Smooth muscle cell (in vitro differentiated cells): ENCODE data around the gene EPSTI1. TPM values are rescaled to one million over a fixed set of nuclear protein-coding genes. Genes with fewer than 3 reads are reported as not detected.
A peak's percentile ranks its signal among the peaks of the same experiment; 100 is the strongest.
"Not testable (repeated sequence)": the region's sequence is repeated elsewhere in the genome, so short reads cannot be mapped to it uniquely, and the experiment has no call there.

Experiments
- DNase-seq: peaks from one replicate; lab custom pipeline; 2025; ENCODE audit not compliant: unreplicated experiment; lab: John Stamatoyannopoulos, UW
- H2AFZ ChIP-seq: fragments of 200-600 bp; sonication (generic); 2 replicates; pipeline ENCODE4 v1.6.0; 2016; ENCODE audit warnings: antibody characterized with exemption, low read depth, mild to moderate bottlenecking
- H3F3A ChIP-seq: fragments of 200-600 bp; sonication (generic); 2 replicates; pipeline ENCODE4 v1.6.0; 2017; ENCODE audit warnings: antibody characterized with exemption, low read depth
- H3K27ac ChIP-seq: fragments of 200-600 bp; sonication (generic); 2 replicates; pipeline ENCODE4 v1.5.1; 2016; ENCODE audit warnings: low read depth, mild to moderate bottlenecking
- H3K27me3 ChIP-seq: fragments of 200-600 bp; sonication (generic); 2 replicates; pipeline ENCODE4 v1.6.1; 2016; ENCODE audit warnings: low read depth, mild to moderate bottlenecking
- H3K36me3 ChIP-seq: fragments of 200-600 bp; sonication (generic); 2 replicates; pipeline ENCODE4 v1.5.1; 2016; ENCODE audit warnings: low read depth
- H3K4me1 ChIP-seq: fragments of 200-600 bp; sonication (generic); 2 replicates; pipeline ENCODE4 v1.5.1; 2016; ENCODE audit warnings: low read depth
- H3K4me2 ChIP-seq: fragments of 200-600 bp; sonication (generic); 2 replicates; pipeline ENCODE4 v1.6.0; 2016; ENCODE audit warnings: mild to moderate bottlenecking
- H3K4me3 ChIP-seq: fragments of 200-600 bp; sonication (generic); 2 replicates; pipeline ENCODE4 v1.5.1; 2016; ENCODE audit warnings: mild to moderate bottlenecking
- H3K79me2 ChIP-seq: fragments of 200-600 bp; sonication (generic); 2 replicates; pipeline ENCODE4 v1.6.0; 2016; ENCODE audit warnings: low read depth, mild to moderate bottlenecking
- H3K9ac ChIP-seq: fragments of 200-600 bp; sonication (generic); 2 replicates; pipeline ENCODE4 v1.6.0; 2016; ENCODE audit warnings: low read depth
- H3K9me3 ChIP-seq: fragments of 200-600 bp; sonication (generic); replicated peaks from 2 replicates; pipeline ENCODE4 v1.5.1; 2016; ENCODE audit warnings: low read depth
- H4K20me1 ChIP-seq: fragments of 200-600 bp; sonication (generic); 2 replicates; pipeline ENCODE4 v1.6.0; 2016; ENCODE audit warnings: low read depth
- CTCF ChIP-seq: fragments of 200-600 bp; sonication (generic); IDR thresholded peaks from 2 replicates; pipeline ENCODE4 v1.5.1; 2017; ENCODE audit warnings: borderline replicate concordance, mild to moderate bottlenecking, antibody characterized with exemption; ENCODE audit not compliant: insufficient read depth, poor library complexity, severe bottlenecking
- WGBS: methylation state at CpG from one replicate; pipeline ENCODE4 v1.1.7; 2016; ENCODE audit warnings: low lambda C conversion rate; 5-methylcytosine and 5-hydroxymethylcytosine counted together
- polyA plus RNA-seq: library from polyadenylated mRNA; unstranded; fragments of >200 nt; fragmentation: Nextera tagmentation; extraction: Ambion mirVana; gene quantifications from 2 replicates; pipeline ENCODE4 v1.2.1, GENCODE V29; 2016
- total RNA-seq: library from RNA; depleted of rRNA; stranded (reverse); fragments of >200 nt; gene quantifications from 2 replicates; pipeline ENCODE4 v1.2.3, GENCODE V29; 2014

Gene EPSTI1
- total and polyA plus RNA-seq, 2 experiments from 2014 or later = 2.4 to 3.3 TPM

- Histone ChIP-seq H3K4me3 (no peak overlapping the region), H3F3A (no peaks in the 10 kb centered on the region), H3K4me1 (no peaks in the 10 kb centered on the region), H4K20me1 (no peaks in the 10 kb centered on the region), H3K9ac (no peak overlapping the region), H2AFZ (no peak overlapping the region), H3K79me2 (no peaks in the 10 kb centered on the region), H3K4me2 (peak overlapping the region; percentile 42), H3K9me3 (no peaks in the 10 kb centered on the region), H3K27ac (no peak overlapping the region), H3K27me3 (no peaks in the 10 kb centered on the region), H3K36me3 (no peaks in the 10 kb centered on the region)
- TF ChIP-seq CTCF = no peak
- WGBS = 54% methylated on average over 10 of the region's 10 CpGs
- no peak for DNase-seq
These were observed 126.9 kb downstream of the EPSTI1 start for GRCh38 chr13:42864952-42865767.

- H3K27me3 ChIP-seq, H3K9me3 ChIP-seq, DNase-seq, H3K4me1 ChIP-seq, H3F3A ChIP-seq, H3K4me2 ChIP-seq, H3K9ac ChIP-seq, H3K4me3 ChIP-seq, H2AFZ ChIP-seq, H3K36me3 ChIP-seq, H4K20me1 ChIP-seq, H3K79me2 ChIP-seq, H3K27ac ChIP-seq: not testable (repeated sequence)
- WGBS = 83% methylated on average over 2 of the region's 2 CpGs
These were observed 129.7 kb downstream of the EPSTI1 start for GRCh38 chr13:42862370-42862769.

- no peak for TF ChIP-seq CTCF
- H3K9ac ChIP-seq = no peak overlapping the region
- no peak overlapping the region for H3K4me3 ChIP-seq
- H3K27ac ChIP-seq = no peak overlapping the region
- no peak overlapping the region for H2AFZ ChIP-seq
- 92% methylated on average over 4 of the region's 4 CpGs for WGBS
- no peaks in the 10 kb centered on the region for H3K79me2 ChIP-seq
- H3K4me1 ChIP-seq = no peaks in the 10 kb centered on the region
- no peak overlapping the region for H3K4me2 ChIP-seq
- no peaks in the 10 kb centered on the region for H3F3A ChIP-seq
- no peaks in the 10 kb centered on the region for H3K9me3 ChIP-seq
- DNase-seq = no peak
- no peaks in the 10 kb centered on the region for H3K27me3 ChIP-seq
- H3K36me3 ChIP-seq = no peaks in the 10 kb centered on the region
- H4K20me1 ChIP-seq = no peaks in the 10 kb centered on the region
These were observed 131.6 kb downstream of the EPSTI1 start for GRCh38 chr13:42860485-42860884.

DNA sequence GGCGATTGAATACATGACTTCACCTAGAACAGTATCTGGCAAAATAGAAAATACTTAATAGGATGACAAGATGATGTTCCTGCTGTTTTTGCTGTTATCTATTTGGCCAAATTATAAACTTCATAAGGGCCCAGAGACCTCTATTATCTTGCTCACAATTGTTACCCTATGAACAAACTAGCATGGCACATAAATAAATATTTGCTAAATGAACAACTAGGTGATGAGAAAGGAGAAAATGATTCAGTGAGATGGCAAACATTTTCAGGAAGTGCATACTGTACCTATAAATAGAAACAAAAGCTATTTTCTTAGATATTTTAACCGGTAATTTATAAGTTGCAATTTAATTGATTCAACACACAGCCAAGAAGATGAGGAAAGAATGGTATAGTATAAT, 132.3 kb downstream of the EPSTI1 start:
- Histone ChIP-seq H4K20me1 (no peaks in the 10 kb centered on the region), H3K27ac (no peak overlapping the region), H3K27me3 (no peaks in the 10 kb centered on the region), H3K4me1 (no peaks in the 10 kb centered on the region), H2AFZ (no peak overlapping the region), H3K4me3 (no peak overlapping the region), H3F3A (no peaks in the 10 kb centered on the region), H3K79me2 (no peaks in the 10 kb centered on the region), H3K9me3 (no peaks in the 10 kb centered on the region), H3K4me2 (no peak overlapping the region), H3K9ac (no peak overlapping the region), H3K36me3 (no peaks in the 10 kb centered on the region)
- no peak for DNase-seq
- no peak for TF ChIP-seq CTCF
- WGBS = 97% methylated on average over 2 of the region's 2 CpGs
